ENCODE results near the gene RWDD4. TPM values are rescaled to one million over a fixed set of nuclear protein-coding genes. Genes with fewer than 3 reads are reported as not detected.
A peak's percentile ranks its signal among the peaks of the same experiment; 100 is the strongest.
"Not testable (repeated sequence)": the region's sequence is repeated elsewhere in the genome, so short reads cannot be mapped to it uniquely, and the experiment has no call there.

The RWDD4 gene
- polyA plus RNA-seq, 2 donors, result 8.6 to 12.7 TPM

GRCh38 chr4:183627286-183627685 is 31.7 kb downstream of the RWDD4 start:
- 91 to 93% methylated on average over 5 of the region's 5 CpGs for WGBS, 2 donors
- H3K4me1 ChIP-seq (ENCODE audit: control insufficient read depth in 2 of 2, insufficient read depth in 2 of 2, low read length in 1 of 2), result not testable (repeated sequence)

DNA sequence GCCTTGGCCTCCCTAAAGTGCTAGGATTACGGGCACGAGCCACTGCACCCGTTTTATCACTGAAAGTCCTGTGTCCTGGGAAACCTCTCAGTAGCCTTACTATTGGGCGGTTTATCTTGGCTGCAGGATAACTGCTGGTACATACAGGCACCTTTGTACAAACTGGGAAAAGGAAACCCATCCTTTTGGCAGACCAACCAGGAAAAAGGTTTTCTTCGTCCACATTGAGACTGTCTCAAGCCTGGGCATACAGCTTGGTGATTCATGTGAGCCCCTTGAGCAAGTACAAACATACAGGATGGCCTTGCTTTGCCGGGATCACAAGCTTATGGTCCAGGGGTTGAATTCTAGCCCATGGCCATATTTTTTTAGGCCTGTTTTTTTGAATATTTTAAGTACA is 32.8 kb downstream of the RWDD4 start:
- peaks cover 0 to 6% of the 10 kb centered on the region in 2 donors for H3K4me1 ChIP-seq (ENCODE audit: control insufficient read depth in 2 of 2, insufficient read depth in 2 of 2, low read length in 1 of 2)
- H3K27ac ChIP-seq (ENCODE audit: low read depth in 2 of 2, low read length in 1 of 2), result no peak overlapping the region
- H3K27me3 ChIP-seq (ENCODE audit: control insufficient read depth in 1 of 2, insufficient read depth in 2 of 2, low read length in 2 of 2), result no peaks in the 10 kb centered on the region
- no peaks in the 10 kb centered on the region for H3K36me3 ChIP-seq (ENCODE audit: control insufficient read depth in 2 of 2, insufficient read depth in 2 of 2, low read length in 1 of 2)
- WGBS, 2 donors, result 55 to 67% methylated on average over 6 of the region's 6 CpGs
- no peak overlapping the region for H3K4me3 ChIP-seq (ENCODE audit: low read depth in 1 of 2, low read length in 2 of 2)
- no peaks in the 10 kb centered on the region for H3K9me3 ChIP-seq (ENCODE audit: control insufficient read depth in 2 of 2, insufficient read depth in 1 of 2, low read depth in 1 of 2, low read length in 1 of 2)

More at GRCh38 chr4:183627286-183627685, 31.7 kb downstream of the RWDD4 start:
- not testable (repeated sequence) for H3K4me3 ChIP-seq (ENCODE audit: low read depth in 1 of 2, low read length in 2 of 2); H3K27ac ChIP-seq (ENCODE audit: low read depth in 2 of 2, low read length in 1 of 2); H3K36me3 ChIP-seq (ENCODE audit: control insufficient read depth in 2 of 2, insufficient read depth in 2 of 2, low read length in 1 of 2); H3K9me3 ChIP-seq (ENCODE audit: control insufficient read depth in 2 of 2, insufficient read depth in 1 of 2, low read depth in 1 of 2, low read length in 1 of 2); H3K27me3 ChIP-seq (ENCODE audit: control insufficient read depth in 1 of 2, insufficient read depth in 2 of 2, low read length in 2 of 2)

- 70 to 75% methylated on average over 6 of the region's 6 CpGs for WGBS, 2 donors
- H3K4me3 ChIP-seq (ENCODE audit: low read depth in 1 of 2, low read length in 2 of 2), result no peak overlapping the region
- no peaks in the 10 kb centered on the region for H3K36me3 ChIP-seq (ENCODE audit: control insufficient read depth in 2 of 2, insufficient read depth in 2 of 2, low read length in 1 of 2)
- peak overlapping the region in 1 of 2 donors; percentile 37 for H3K27ac ChIP-seq (ENCODE audit: low read depth in 2 of 2, low read length in 1 of 2)
- H3K9me3 ChIP-seq (ENCODE audit: control insufficient read depth in 2 of 2, insufficient read depth in 1 of 2, low read depth in 1 of 2, low read length in 1 of 2), result no peaks in the 10 kb centered on the region
- H3K27me3 ChIP-seq (ENCODE audit: control insufficient read depth in 1 of 2, insufficient read depth in 2 of 2, low read length in 2 of 2), result no peaks in the 10 kb centered on the region
- H3K4me1 ChIP-seq (ENCODE audit: control insufficient read depth in 2 of 2, insufficient read depth in 2 of 2, low read length in 1 of 2), result peaks cover 0 to 6% of the 10 kb centered on the region in 2 donors
These were observed 34.4 kb downstream of the RWDD4 start for GRCh38 chr4:183624548-183624947.

DNA sequence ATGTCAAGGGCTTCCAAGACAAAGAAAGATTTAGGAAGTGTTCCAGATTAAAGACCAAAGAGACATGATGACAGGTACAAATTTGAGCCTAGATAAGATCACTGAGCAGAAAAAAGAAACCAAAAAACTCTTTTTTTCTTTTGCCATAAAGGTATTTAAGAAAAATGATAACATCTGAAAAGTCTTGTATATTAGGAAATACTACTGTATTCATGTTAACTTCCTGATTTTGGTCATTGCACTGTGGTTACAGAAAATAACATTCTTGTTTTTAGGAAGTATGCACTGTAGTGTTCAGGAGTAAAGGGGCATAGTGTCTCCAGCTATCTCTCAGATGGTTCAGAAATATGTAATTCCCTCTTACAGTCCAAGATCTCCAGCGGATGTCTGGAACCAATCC is 37.1 kb downstream of the RWDD4 start:
- Histone ChIP-seq H3K4me1 (ENCODE audit: control insufficient read depth in 2 of 2, insufficient read depth in 2 of 2, low read length in 1 of 2) (peaks cover 0 to 6% of the 10 kb centered on the region in 2 donors), H3K27me3 (ENCODE audit: control insufficient read depth in 1 of 2, insufficient read depth in 2 of 2, low read length in 2 of 2) (no peaks in the 10 kb centered on the region), H3K4me3 (ENCODE audit: low read depth in 1 of 2, low read length in 2 of 2) (no peak overlapping the region), H3K36me3 (ENCODE audit: control insufficient read depth in 2 of 2, insufficient read depth in 2 of 2, low read length in 1 of 2) (no peaks in the 10 kb centered on the region), H3K27ac (ENCODE audit: low read depth in 2 of 2, low read length in 1 of 2) (no peak overlapping the region), H3K9me3 (ENCODE audit: control insufficient read depth in 2 of 2, insufficient read depth in 1 of 2, low read depth in 1 of 2, low read length in 1 of 2) (no peaks in the 10 kb centered on the region)
- WGBS, 2 donors, result 65 to 67% methylated on average over 1 of the region's 1 CpG

DNA sequence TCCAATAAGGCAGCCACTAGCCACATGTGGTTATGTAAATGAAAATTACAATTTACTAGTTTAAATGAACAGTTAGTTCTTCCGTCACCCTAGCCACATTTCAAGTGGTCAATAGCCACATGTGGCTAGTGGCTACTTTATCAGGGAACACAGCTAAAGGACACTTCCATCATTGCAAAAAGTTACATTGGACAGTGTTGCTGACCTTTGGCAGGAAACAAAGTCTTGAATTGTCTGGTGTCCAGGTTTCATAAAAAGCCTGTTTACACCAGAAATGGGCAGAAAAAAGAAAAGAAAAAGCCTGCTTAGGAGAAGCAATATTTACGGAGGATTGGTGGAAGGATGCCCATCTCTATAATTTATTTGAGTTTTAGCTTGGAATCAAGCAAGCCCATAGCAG is 38.6 kb downstream of the RWDD4 start:
- Histone ChIP-seq H3K4me1 (ENCODE audit: control insufficient read depth in 2 of 2, insufficient read depth in 2 of 2, low read length in 1 of 2) (peaks cover 0 to 3% of the 10 kb centered on the region in 2 donors), H3K36me3 (ENCODE audit: control insufficient read depth in 2 of 2, insufficient read depth in 2 of 2, low read length in 1 of 2) (no peaks in the 10 kb centered on the region), H3K4me3 (ENCODE audit: low read depth in 1 of 2, low read length in 2 of 2) (no peak overlapping the region), H3K9me3 (ENCODE audit: control insufficient read depth in 2 of 2, insufficient read depth in 1 of 2, low read depth in 1 of 2, low read length in 1 of 2) (no peaks in the 10 kb centered on the region), H3K27ac (ENCODE audit: low read depth in 2 of 2, low read length in 1 of 2) (no peak overlapping the region), H3K27me3 (ENCODE audit: control insufficient read depth in 1 of 2, insufficient read depth in 2 of 2, low read length in 2 of 2) (no peaks in the 10 kb centered on the region)
- 81% methylated on average over 2 of the region's 2 CpGs for WGBS, 2 donors

- no peaks in the 10 kb centered on the region for H3K27me3 ChIP-seq (ENCODE audit: control insufficient read depth in 1 of 2, insufficient read depth in 2 of 2, low read length in 2 of 2)
- H3K4me3 ChIP-seq (ENCODE audit: low read depth in 1 of 2, low read length in 2 of 2), result no peak overlapping the region
- no peaks in the 10 kb centered on the region for H3K36me3 ChIP-seq (ENCODE audit: control insufficient read depth in 2 of 2, insufficient read depth in 2 of 2, low read length in 1 of 2)
- 57 to 73% methylated on average over 4 of the region's 4 CpGs for WGBS, 2 donors
- no peak overlapping the region for H3K27ac ChIP-seq (ENCODE audit: low read depth in 2 of 2, low read length in 1 of 2)
- no peaks in the 10 kb centered on the region for H3K4me1 ChIP-seq (ENCODE audit: control insufficient read depth in 2 of 2, insufficient read depth in 2 of 2, low read length in 1 of 2)
- no peaks in the 10 kb centered on the region for H3K9me3 ChIP-seq (ENCODE audit: control insufficient read depth in 2 of 2, insufficient read depth in 1 of 2, low read depth in 1 of 2, low read length in 1 of 2)
These were observed 40.3 kb downstream of the RWDD4 start for GRCh38 chr4:183618681-183619080.

GRCh38 chr4:183617075-183617474 is 41.9 kb downstream of the RWDD4 start:
- no peak overlapping the region for H3K4me3 ChIP-seq (ENCODE audit: low read depth in 1 of 2, low read length in 2 of 2)
- H3K36me3 ChIP-seq (ENCODE audit: control insufficient read depth in 2 of 2, insufficient read depth in 2 of 2, low read length in 1 of 2), result no peaks in the 10 kb centered on the region
- no peaks in the 10 kb centered on the region for H3K27me3 ChIP-seq (ENCODE audit: control insufficient read depth in 1 of 2, insufficient read depth in 2 of 2, low read length in 2 of 2)

DNA sequence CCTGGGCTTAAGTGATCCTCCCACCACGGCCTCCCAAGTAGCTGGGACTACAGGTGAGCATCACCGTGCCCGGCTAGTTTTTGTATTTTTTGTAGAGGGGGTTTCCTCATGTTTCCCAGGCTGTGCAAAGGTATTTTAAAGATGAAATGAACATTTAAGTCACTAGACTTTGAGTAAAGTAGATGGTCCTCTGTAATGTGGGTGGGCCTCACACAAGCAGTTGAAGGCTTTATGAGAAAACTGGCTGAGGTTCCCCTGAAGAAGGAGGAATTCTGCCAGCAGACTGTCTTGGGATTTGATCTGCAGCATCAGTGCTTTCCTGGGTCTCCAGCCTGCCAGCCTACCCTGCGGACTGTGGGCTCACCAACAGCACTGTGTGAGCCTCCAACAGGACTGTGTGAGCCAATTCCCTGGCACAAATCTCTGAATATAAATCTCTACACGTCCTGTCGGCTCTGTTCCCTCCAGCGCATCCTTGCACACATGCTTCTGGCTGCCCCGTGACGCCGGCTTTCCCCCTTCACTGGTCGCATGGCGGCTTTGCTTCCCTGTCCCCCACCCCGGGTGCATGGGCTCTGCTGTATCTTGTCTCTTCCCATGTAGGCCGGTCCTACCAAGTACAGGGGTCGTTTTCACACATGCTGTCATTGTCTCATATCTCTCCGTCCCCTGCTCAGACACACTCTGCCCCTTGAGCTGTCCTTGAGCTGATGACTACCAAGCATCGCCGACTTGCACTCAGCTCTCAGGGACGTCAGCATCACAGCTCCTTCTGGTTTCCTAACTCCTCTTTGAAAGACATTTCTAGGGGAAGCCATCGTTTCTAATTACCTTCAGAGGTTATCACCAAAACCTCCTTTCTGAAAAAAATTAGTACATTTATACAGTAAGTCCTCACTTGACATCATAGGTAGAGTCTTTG is 46.4 kb downstream of the RWDD4 start:
- 88 to 90% methylated on average over 20 of the region's 20 CpGs for WGBS, 2 donors

More at GRCh38 chr4:183617075-183617474, 41.9 kb downstream of the RWDD4 start:
- H3K27ac ChIP-seq (ENCODE audit: low read depth in 2 of 2, low read length in 1 of 2), result no peak overlapping the region
- no peaks in the 10 kb centered on the region for H3K9me3 ChIP-seq (ENCODE audit: control insufficient read depth in 2 of 2, insufficient read depth in 1 of 2, low read depth in 1 of 2, low read length in 1 of 2)
- 94 to 95% methylated on average over 2 of the region's 2 CpGs for WGBS, 2 donors
- no peaks in the 10 kb centered on the region for H3K4me1 ChIP-seq (ENCODE audit: control insufficient read depth in 2 of 2, insufficient read depth in 2 of 2, low read length in 1 of 2)

DNA sequence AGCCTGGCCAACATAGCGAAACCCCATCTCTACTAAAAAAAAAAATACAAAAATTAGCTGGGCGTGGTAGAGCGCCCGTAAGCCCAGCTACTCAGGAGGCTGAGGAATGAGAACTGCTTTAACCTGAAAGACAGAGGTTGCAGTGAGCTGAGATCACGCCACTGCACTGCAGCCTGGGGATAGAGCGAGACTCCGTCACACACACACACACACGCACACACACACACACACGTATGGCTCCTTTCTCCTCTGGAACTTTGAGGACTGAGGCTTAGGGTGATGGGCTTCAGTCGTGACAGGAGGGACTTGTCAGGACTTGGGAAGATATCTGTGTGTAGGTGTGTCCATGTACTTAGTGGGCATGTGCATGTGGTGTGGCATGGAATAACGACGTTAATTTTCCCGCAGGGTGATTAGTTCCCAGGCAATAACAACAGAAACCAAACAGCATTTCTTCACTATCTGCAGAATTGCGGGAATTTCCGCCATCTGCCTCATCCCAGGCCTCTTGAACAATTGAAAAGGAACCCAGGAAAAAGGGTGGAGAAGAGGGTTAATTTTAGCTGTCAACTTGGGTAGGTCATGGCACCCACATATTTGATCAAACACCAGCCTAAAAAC is 47.7 kb downstream of the RWDD4 start:
- WGBS, 2 donors, result 77 to 80% methylated on average over 15 of the region's 15 CpGs

More for the DNA sequence above, 46.4 kb downstream of the RWDD4 start:
- H3K4me3 ChIP-seq (ENCODE audit: low read depth in 1 of 2, low read length in 2 of 2), result no peak overlapping the region
- H3K4me1 ChIP-seq (ENCODE audit: control insufficient read depth in 2 of 2, insufficient read depth in 2 of 2, low read length in 1 of 2), result no peaks in the 10 kb centered on the region
- H3K36me3 ChIP-seq (ENCODE audit: control insufficient read depth in 2 of 2, insufficient read depth in 2 of 2, low read length in 1 of 2), result no peaks in the 10 kb centered on the region
- H3K27me3 ChIP-seq (ENCODE audit: control insufficient read depth in 1 of 2, insufficient read depth in 2 of 2, low read length in 2 of 2), result no peaks in the 10 kb centered on the region
- H3K9me3 ChIP-seq (ENCODE audit: control insufficient read depth in 2 of 2, insufficient read depth in 1 of 2, low read depth in 1 of 2, low read length in 1 of 2), result peaks cover 0 to 2% of the 10 kb centered on the region in 2 donors
- no peak overlapping the region for H3K27ac ChIP-seq (ENCODE audit: low read depth in 2 of 2, low read length in 1 of 2)

More for the DNA sequence above, 47.7 kb downstream of the RWDD4 start:
- H3K27ac ChIP-seq (ENCODE audit: low read depth in 2 of 2, low read length in 1 of 2), result no peak overlapping the region
- peaks cover 0 to 2% of the 10 kb centered on the region in 2 donors for H3K4me1 ChIP-seq (ENCODE audit: control insufficient read depth in 2 of 2, insufficient read depth in 2 of 2, low read length in 1 of 2)
- H3K4me3 ChIP-seq (ENCODE audit: low read depth in 1 of 2, low read length in 2 of 2), result no peak overlapping the region
- H3K36me3 ChIP-seq (ENCODE audit: control insufficient read depth in 2 of 2, insufficient read depth in 2 of 2, low read length in 1 of 2), result no peaks in the 10 kb centered on the region
- peaks cover 0 to 2% of the 10 kb centered on the region in 2 donors for H3K9me3 ChIP-seq (ENCODE audit: control insufficient read depth in 2 of 2, insufficient read depth in 1 of 2, low read depth in 1 of 2, low read length in 1 of 2)
- H3K27me3 ChIP-seq (ENCODE audit: control insufficient read depth in 1 of 2, insufficient read depth in 2 of 2, low read length in 2 of 2), result no peaks in the 10 kb centered on the region

All from esophagus (tissue), 2 donors.